WTC11 (cell line): ENCODE data around the gene OR2L8. TPM values are rescaled to one million over a fixed set of nuclear protein-coding genes. Genes with fewer than 3 reads are reported as not detected.

Experiments
- ATAC-seq: fragments of 200-7000 bp; cut with Tn5 transposase; 2 replicates; pipeline ENCODE4 v1.10.0; 2021; ENCODE audit warnings: mild to moderate bottlenecking, moderate library complexity
- CTCF ChIA-PET: fragments of 300-600 bp; sonication (Branson Sonifier 250); formaldehyde crosslinking; loops from one replicate; lab custom pipeline; 2021; ENCODE audit warnings: antibody characterized with exemption; lab: Charles Lee
- POLR2A ChIA-PET: fragments of 350-600 bp; sonication (Branson Sonifier 250); formaldehyde crosslinking; loops from one replicate; lab custom pipeline; 2021; ENCODE audit warnings: antibody characterized with exemption; lab: Charles Lee
- DNase-seq: peaks from one replicate; pipeline ENCODE4 v3.0.0; 2021; ENCODE audit warnings: low spot score
- H3K27ac Mint-ChIP-seq: 2 replicates; pipeline ENCODE4 v1.8.0; 2021; ENCODE audit warnings: mixed read lengths
- H3K27me3 Mint-ChIP-seq: 2 replicates; pipeline ENCODE4 v1.8.0; 2021; ENCODE audit warnings: low read depth, mild to moderate bottlenecking, moderate library complexity, mixed read lengths
- H3K36me3 Mint-ChIP-seq: 2 replicates; pipeline ENCODE4 v1.8.0; 2021; ENCODE audit warnings: mixed read lengths
- H3K4me1 Mint-ChIP-seq: 2 replicates; pipeline ENCODE4 v1.8.0; 2022; ENCODE audit warnings: mixed read lengths
- H3K4me3 Mint-ChIP-seq: 2 replicates; pipeline ENCODE4 v1.8.0; 2021; ENCODE audit warnings: mild to moderate bottlenecking, moderate library complexity, mixed read lengths
- H3K9me3 Mint-ChIP-seq: 2 replicates; pipeline ENCODE4 v1.8.0; 2021; ENCODE audit warnings: mixed read lengths
- CDX4 ChIP-seq: fragments of 250-450 bp; sonication (Bioruptor Pico); IDR thresholded peaks from 2 replicates; pipeline ENCODE4 v1.9.0; 2021; ENCODE audit warnings: moderate library complexity, mild to moderate bottlenecking, inconsistent platforms, borderline replicate concordance
- CREM ChIP-seq: sonication (generic); formaldehyde crosslinking; IDR thresholded peaks from 2 replicates; pipeline ENCODE4 v1.8.1; 2022; ENCODE audit warnings: mild to moderate bottlenecking, missing genetic modification reagents, moderate library complexity
- E2F4 ChIP-seq: sonication (generic); formaldehyde crosslinking; IDR thresholded peaks from 2 replicates; pipeline ENCODE4 v1.8.1; 2022; ENCODE audit warnings: low read depth, mild to moderate bottlenecking, moderate library complexity, missing genetic modification reagents, borderline replicate concordance
- GABPB1 ChIP-seq: sonication (generic); formaldehyde crosslinking; IDR thresholded peaks from 2 replicates; pipeline ENCODE4 v1.8.1; 2023; ENCODE audit warnings: mild to moderate bottlenecking, missing genetic modification reagents
- GRHL2 ChIP-seq: fragments of 250-450 bp; sonication (Bioruptor Pico); IDR thresholded peaks from 2 replicates; pipeline ENCODE4 v1.8.0; 2022; ENCODE audit warnings: mild to moderate bottlenecking, moderate library complexity; ENCODE audit not compliant: insufficient replicate concordance, severe bottlenecking
- HMGA2 ChIP-seq: fragments of 250-450 bp; sonication (Bioruptor Pico); IDR thresholded peaks from 2 replicates; pipeline ENCODE4 v1.4.0; 2021; ENCODE audit warnings: mild to moderate bottlenecking, moderate library complexity
- JAZF1 ChIP-seq: fragments of 250-450 bp; sonication (Bioruptor Pico); IDR thresholded peaks from 2 replicates; pipeline ENCODE4 v1.9.0; 2021; ENCODE audit warnings: moderate library complexity, mild to moderate bottlenecking, inconsistent platforms
- JUN ChIP-seq: sonication (generic); formaldehyde crosslinking; IDR thresholded peaks from 2 replicates; pipeline ENCODE4 v1.8.0; 2023; ENCODE audit warnings: mild to moderate bottlenecking, missing genetic modification reagents
- MXD4 ChIP-seq: fragments of 250-450 bp; sonication (Bioruptor Pico); IDR thresholded peaks from 2 replicates; pipeline ENCODE4 v1.8.0; 2021; ENCODE audit warnings: mild to moderate bottlenecking, moderate library complexity, borderline replicate concordance
- MYBL2 ChIP-seq: sonication (generic); formaldehyde crosslinking; IDR thresholded peaks from 2 replicates; pipeline ENCODE4 v1.8.1; 2023; ENCODE audit warnings: mild to moderate bottlenecking, moderate library complexity, missing genetic modification reagents
- NFATC4 ChIP-seq: fragments of 250-450 bp; sonication (Bioruptor Pico); IDR thresholded peaks from 2 replicates; pipeline ENCODE4 v1.9.0; 2021; ENCODE audit warnings: mild to moderate bottlenecking
- NR3C1 ChIP-seq: sonication (generic); formaldehyde crosslinking; conservative IDR thresholded peaks from 2 replicates; pipeline ENCODE4 v1.8.1; 2023; ENCODE audit warnings: low read depth, mild to moderate bottlenecking, missing genetic modification reagents
- PREB ChIP-seq: sonication (generic); formaldehyde crosslinking; IDR thresholded peaks from 2 replicates; pipeline ENCODE4 v1.8.1; 2022; ENCODE audit warnings: mild to moderate bottlenecking, missing genetic modification reagents, moderate library complexity, borderline replicate concordance
- RORB ChIP-seq: fragments of 250-450 bp; sonication (Bioruptor Pico); IDR thresholded peaks from 2 replicates; pipeline ENCODE4 v1.9.0; 2021; ENCODE audit warnings: mild to moderate bottlenecking
- SP1 ChIP-seq: sonication (generic); formaldehyde crosslinking; conservative IDR thresholded peaks from 2 replicates; pipeline ENCODE4 v1.8.1; 2022; ENCODE audit warnings: missing genetic modification reagents
- TEAD1 ChIP-seq: sonication (generic); formaldehyde crosslinking; IDR thresholded peaks from 2 replicates; pipeline ENCODE4 v1.8.0; 2022; ENCODE audit warnings: mild to moderate bottlenecking, missing genetic modification reagents
- ZBTB21 ChIP-seq: sonication (generic); formaldehyde crosslinking; IDR thresholded peaks from 2 replicates; pipeline ENCODE4 v1.8.1; 2023; ENCODE audit warnings: mild to moderate bottlenecking, missing genetic modification reagents, borderline replicate concordance
- ZMAT4 ChIP-seq: fragments of 250-450 bp; sonication (Bioruptor Pico); IDR thresholded peaks from 2 replicates; pipeline ENCODE4 v1.9.0; 2021; ENCODE audit warnings: mild to moderate bottlenecking
- ZSCAN18 ChIP-seq: fragments of 250-450 bp; sonication (Bioruptor Pico); IDR thresholded peaks from 2 replicates; pipeline ENCODE4 v2.1.2; 2022; ENCODE audit warnings: mild to moderate bottlenecking, moderate library complexity
- total RNA-seq: library from RNA; stranded (reverse); gene quantifications from 3 replicates; pipeline ENCODE4 v1.2.3, GENCODE V29; 2021
- TF ChIP-seq, protein P1 (sequence below): sonication (generic); formaldehyde crosslinking; IDR thresholded peaks from 2 replicates; pipeline ENCODE4 v1.8.1; 2023; ENCODE audit warnings: mild to moderate bottlenecking, missing genetic modification reagents, borderline replicate concordance

The OR2L8 gene
- total RNA-seq, 1 experiment from 2014 or later = not detected

DNA sequence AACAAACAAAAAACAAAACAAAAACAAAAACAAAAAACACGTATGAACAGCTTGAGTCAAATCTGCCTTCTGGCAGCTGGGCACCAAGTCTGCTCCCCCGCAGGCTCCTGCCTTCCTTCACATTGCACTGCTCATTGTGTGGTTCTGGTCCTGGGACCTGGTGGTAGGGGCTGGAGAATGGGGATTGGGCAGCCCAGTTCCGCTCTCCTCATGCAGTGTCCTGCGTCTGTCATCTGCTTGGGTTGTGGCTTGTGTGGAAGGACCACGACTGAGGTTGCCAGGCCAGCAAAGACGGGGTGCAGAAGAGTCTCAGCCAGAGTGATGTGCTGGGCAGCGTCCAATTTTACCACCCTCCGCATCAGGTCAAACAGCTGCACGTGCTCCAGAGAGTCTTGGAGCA is 12.9 kb upstream of the OR2L8 start (continued):
- TF ChIP-seq PREB (CRISPR knock-in tag) (no peak), CREM (CRISPR knock-in tag) (no peak), RORB (CRISPR knock-in tag) (no peak), HMGA2 (CRISPR knock-in tag) (no peak), SP1 (CRISPR knock-in tag) (no peak), CDX4 (CRISPR knock-in tag) (no peak), E2F4 (CRISPR knock-in tag) (no peak), NR3C1 (CRISPR knock-in tag) (no peak), MXD4 (CRISPR knock-in tag) (no peak)

- Mint-ChIP-seq H3K27ac (no peak overlapping the region), H3K4me3 (no peak overlapping the region), H3K36me3 (peaks cover 29% of the 10 kb centered on the region), H3K4me1 (no peaks in the 10 kb centered on the region), H3K9me3 (peaks cover 59% of the 10 kb centered on the region), H3K27me3 (peaks cover 9% of the 10 kb centered on the region; the same call in 1 of the 2 replicates)
- TF ChIP-seq ZBTB21 (CRISPR knock-in tag) (no peak), MYBL2 (CRISPR knock-in tag) (no peak), ZMAT4 (CRISPR knock-in tag) (no peak), GABPB1 (CRISPR knock-in tag) (no peak), NFATC4 (CRISPR knock-in tag) (no peak), ZSCAN18 (CRISPR knock-in tag) (no peak), JAZF1 (CRISPR knock-in tag) (no peak), GRHL2 (no peak), JUN (CRISPR knock-in tag) (no peak), TEAD1 (CRISPR knock-in tag) (no peak)
- TF ChIP-seq, protein P1, sequence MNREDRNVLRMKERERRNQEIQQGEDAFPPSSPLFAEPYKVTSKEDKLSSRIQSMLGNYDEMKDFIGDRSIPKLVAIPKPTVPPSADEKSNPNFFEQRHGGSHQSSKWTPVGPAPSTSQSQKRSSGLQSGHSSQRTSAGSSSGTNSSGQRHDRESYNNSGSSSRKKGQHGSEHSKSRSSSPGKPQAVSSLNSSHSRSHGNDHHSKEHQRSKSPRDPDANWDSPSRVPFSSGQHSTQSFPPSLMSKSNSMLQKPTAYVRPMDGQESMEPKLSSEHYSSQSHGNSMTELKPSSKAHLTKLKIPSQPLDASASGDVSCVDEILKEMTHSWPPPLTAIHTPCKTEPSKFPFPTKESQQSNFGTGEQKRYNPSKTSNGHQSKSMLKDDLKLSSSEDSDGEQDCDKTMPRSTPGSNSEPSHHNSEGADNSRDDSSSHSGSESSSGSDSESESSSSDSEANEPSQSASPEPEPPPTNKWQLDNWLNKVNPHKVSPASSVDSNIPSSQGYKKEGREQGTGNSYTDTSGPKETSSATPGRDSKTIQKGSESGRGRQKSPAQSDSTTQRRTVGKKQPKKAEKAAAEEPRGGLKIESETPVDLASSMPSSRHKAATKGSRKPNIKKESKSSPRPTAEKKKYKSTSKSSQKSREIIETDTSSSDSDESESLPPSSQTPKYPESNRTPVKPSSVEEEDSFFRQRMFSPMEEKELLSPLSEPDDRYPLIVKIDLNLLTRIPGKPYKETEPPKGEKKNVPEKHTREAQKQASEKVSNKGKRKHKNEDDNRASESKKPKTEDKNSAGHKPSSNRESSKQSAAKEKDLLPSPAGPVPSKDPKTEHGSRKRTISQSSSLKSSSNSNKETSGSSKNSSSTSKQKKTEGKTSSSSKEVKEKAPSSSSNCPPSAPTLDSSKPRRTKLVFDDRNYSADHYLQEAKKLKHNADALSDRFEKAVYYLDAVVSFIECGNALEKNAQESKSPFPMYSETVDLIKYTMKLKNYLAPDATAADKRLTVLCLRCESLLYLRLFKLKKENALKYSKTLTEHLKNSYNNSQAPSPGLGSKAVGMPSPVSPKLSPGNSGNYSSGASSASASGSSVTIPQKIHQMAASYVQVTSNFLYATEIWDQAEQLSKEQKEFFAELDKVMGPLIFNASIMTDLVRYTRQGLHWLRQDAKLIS = no peak
- ChIA-PET CTCF (interaction anchor here (1.0 kb wide), 1 partner anchor 79 kb away, joined by 3 read pairs; the partner anchor contains the start of gene TRIM58), POLR2A (interaction anchor here (0.6 kb wide), 1 partner anchor 431 kb away, joined by 4 read pairs; no protein-coding TSS in a partner anchor)
- DNase-seq (no peak), ATAC-seq (no peak)
These were observed 12.2 kb upstream of the OR2L8 start for GRCh38 chr1:247936415-247936814.
